Medulla oblongata (tissue), 1 donor: ENCODE measurements around the gene SIGLEC10.
A peak's percentile ranks its signal among the peaks of the same experiment; 100 is the strongest.
"Not testable (repeated sequence)": the region's sequence is repeated elsewhere in the genome, so short reads cannot be mapped to it uniquely, and the experiment has no call there.

ENCODE experiments used
- DNase-seq: peaks from one replicate; pipeline ENCODE4 v3.0.0-alpha.2; 2015; ENCODE audit errors: extremely low spot score

Gene SIGLEC10

DNA sequence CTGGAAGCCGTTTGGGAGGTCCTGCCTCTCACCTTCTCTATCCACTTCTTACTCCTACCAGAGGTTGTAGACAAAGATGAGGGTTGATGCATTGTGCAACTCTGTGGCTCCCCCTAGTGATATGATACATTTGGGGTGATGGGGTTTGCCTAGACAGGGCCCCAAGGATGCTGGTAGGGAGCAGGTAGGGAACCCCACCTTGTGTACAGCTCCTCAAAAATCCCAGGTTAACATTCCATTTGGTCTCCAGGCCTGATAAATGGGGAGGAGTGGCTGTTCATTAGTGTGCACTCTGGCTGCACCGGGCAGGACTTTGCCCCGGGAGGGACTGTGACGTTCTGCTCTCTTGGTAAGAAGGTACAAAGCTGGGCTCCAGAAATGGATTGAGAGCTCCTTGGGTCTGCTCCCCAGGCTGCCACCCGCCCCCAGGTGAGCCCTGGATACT lies 21.6 kb upstream of the SIGLEC10 start:
- no peak for DNase-seq

DNA sequence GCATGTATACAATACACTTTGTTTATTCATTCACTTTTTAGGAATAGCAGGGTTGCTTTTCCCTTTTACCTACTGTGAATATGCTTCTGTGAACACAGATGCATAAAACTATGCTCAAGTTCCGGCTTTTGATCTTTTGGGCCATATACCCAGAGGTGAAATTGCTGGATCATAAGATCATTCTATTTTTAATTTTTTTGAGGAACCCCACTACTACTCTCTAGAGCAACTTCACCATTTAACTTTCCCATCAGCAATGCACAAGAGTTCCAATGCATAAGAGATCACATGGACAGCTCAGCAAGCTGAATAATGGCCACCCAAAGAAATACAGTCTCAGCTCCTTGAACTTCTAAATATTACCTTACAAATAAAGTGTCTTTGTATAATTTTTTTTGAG lies 17.0 kb upstream of the SIGLEC10 start:
- DNase-seq: no peak

DNA sequence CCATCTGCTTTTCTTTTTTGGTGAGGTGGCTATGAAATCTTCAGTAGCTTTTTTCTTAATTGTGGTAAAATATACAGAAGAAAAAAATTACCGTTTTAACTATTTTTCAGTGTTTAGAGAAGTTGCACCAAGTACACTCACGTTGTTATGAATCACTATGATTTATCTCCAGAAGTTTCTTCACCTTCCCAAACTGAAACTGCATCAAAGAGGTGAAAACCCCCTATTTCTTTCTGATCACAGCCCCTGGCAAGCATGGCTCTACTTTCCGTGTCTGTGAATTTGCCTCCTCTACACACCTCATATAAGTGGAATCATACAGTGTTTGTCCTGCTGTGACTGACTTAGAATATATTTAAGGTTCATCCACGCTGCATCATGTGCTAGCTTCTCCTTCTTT lies 15.6 kb upstream of the SIGLEC10 start:
- no peak for DNase-seq

DNA sequence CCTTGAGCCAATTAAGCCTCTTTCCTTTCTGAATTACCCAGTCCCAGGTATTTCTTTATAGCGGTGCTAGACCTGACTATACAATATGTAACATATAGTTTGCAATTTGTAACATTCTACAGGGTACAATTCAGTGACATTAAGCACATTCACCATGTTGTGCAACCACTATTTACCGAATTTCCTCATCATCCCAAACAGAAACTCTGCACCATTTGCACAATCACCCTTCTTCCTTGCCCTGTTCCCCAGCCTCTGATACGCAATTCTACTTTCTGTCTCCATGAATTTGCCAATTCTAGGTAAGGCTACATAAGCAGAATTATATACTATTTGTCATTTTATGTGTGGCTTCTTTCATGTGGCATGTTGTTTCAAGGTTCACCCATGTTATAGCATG lies 13.7 kb upstream of the SIGLEC10 start:
- DNase-seq: no peak

DNA sequence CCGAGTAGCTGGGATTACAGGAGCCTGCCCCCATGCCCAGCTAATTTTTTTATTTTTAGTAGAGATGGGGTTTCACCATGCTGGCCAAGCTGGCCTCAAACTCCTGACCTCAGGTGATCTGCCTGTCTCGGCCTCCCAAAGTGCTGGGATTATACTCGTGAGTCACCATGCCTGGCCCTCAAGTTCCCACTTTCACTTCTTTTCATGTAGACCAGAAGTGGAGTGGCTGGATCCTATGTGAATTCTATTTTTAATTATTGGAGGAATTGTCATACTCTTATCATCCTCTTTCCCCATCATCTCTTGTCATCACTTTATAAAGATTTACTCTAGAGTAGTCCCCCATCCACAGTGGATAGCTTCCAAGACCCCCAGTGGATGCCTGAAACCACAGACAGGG lies 12.8 kb upstream of the SIGLEC10 start:
- DNase-seq: no peak

DNA sequence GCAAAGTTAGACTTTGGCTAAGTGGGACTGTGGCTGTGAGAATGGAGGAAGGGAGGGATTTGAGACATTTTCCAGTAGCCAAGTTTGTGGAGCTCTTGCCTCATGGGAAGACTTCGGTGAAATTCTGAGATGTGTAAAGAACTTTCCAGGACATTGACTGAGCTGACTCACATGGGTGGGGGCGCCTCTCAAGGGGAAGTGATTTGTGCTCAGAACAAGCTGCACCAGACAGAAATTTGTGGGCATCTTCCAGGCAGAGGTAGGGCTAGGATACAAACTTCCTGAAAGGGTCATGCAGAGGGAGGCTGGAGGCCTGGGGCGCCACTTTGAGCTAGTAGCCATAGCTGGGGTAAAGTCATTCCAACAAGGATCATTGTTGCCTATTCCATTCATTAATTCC lies 9.8 kb upstream of the SIGLEC10 start:
- DNase-seq: no peak

DNA sequence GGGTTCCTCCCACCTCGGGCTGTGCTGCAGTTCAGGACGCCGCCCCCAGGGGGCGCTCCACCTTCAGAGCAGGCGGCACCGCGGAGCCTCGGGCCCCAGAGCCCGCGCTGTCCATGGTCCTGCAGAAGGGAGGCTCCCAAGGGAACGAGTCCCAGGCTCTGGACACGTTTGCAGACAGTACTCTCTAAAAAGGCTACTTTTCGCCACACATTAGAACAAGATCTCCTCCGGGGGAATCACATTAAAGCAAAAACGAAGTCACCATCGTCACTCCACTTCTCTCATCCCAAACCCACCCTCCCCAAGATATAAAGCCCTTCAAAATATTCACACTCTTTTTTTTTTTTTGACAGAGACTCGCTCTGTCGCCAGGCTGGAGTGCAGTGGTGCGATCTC lies 4.6 kb upstream of the SIGLEC10 start:
- peak; percentile 76 for DNase-seq

DNA sequence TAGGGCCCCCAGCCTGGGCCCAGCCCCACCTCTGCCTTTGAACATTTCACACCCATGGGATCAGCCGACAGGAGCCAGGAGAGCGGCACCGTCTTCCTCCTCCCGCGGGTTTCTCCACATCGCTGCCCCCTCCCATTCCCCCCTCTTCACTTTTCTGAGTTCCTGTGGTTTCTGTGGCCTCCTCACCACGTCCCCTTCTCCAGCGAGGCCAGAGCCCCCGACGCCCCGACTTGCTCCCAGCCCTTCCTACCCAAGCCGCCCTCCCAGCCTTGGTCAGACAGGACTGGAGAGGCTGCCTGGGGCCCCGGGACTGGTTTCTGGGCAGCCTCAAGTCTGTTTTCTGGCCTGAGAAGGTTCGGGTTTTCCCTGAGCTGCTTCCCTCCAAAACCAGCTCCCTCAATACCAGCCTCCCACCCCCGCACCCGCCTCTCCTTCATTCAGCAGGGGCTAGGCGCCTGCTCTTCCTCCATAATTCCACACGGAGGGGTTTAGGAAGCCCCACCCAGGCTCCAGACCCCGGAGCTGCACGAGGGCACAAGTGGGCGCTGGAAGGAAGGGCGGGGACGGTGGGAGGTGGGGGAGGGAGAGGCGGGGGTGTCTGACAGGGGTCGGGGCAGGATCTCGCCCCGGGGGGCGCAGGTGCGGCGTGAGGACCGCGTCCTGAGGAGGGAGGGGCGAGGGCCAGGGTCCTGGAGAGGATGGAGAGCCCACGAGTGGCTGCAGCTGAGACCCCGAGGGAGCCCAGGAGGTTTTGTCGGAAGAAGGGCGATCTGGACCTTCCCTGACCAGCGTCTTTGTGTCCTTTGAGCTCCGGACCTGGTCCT lies 4.0 kb upstream of the SIGLEC10 start:
- no peak for DNase-seq

DNA sequence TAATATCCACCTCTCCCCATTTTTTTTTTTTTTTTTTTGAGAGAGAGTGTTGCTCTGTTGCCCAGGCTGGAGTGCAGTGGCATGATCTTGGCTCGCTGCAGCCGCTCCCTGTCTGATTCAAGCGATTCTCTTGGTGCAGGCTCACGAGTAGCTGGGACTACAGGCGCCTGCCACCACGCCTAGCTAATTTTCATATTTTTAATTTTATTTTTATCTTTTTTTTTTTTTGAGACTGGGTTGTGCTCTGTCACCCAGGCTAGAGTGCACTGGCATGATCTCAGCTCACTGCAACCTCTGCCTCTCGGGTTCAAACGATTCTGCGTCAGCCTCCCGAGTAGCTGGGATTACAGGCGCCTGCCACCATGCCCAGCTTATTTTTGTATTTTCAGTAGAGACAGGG lies 3.1 kb upstream of the SIGLEC10 start:
- not testable (repeated sequence) for DNase-seq

DNA sequence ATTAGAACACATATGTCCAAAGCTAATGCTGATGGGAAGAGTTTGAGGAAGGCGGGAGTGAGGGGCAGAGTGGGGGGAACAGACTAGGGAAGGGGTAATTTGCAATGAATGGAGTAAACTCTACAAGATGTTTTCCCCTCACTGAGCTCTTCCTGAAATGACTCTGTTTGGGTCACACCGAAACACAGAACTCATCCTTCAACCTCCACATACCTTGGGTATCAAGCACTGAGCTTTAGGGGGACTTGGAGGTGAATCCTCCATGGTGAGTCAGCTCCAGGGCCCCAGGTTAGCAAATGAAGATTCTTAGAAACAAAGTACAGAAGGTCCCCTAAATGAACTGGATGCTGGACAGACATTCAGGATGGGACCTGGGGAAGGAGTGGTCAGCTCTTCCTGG lies 1.3 kb upstream of the SIGLEC10 start:
- no peak for DNase-seq

DNA sequence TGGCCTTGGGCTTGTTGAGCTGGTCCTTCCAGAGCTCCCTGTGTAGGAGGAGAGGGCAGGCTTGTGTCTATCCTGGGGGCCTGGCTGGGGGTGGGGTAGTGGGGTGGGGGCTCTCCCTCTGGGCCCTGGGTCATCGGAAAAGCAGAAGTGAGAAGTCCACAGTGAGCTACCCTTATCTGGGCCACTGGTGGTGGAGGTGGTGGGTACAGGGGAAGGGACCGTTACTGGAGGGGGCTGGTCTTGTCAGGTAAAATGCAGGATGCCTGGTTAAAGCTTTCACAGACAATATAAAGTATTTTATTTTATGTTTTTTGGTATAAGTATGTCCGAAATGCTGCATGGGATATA lies 342 bp upstream of the SIGLEC10 start:
- DNase-seq: no peak

DNA sequence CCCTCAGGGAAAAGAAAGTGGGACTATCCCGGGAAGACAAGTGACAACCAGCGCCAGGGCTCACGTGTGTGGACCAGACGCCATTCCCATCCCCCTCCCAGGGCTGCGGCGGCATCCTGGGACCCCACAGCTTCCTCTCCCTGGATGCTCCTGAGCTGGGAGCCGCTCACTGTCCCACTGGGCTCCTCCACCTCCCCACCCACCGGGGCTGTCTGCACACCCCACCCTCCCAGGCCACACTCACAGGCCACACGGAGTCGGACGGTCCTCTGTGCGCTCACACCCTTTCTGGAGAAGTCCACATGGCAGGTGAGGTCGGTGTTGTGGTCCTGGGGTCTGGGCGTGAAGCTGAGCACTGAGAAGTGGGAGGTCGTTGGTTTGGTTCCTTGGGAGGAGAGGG lies 1.0 kb downstream of the SIGLEC10 start:
- not testable (repeated sequence) for DNase-seq

DNA sequence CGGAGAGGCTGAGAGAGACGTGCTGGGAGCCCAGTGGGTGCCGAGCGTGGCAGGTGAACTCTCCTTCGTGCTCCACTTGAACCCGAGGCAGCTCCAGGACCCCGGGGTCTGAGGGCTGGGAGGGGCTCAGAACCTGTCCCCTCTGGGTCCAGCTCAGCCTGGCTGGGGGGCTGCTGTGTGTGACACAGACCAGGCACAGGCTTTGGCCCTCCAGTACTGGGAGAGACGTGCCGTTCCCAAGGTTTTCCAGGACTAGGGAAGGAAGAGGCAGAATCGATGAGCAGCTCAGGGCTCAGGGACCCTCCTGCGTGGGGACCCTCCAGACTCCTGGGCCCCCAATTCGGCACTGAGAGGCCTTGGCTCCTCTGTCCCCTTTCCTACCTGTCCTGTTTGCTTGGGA lies 2.3 kb downstream of the SIGLEC10 start:
- DNase-seq: no peak

DNA sequence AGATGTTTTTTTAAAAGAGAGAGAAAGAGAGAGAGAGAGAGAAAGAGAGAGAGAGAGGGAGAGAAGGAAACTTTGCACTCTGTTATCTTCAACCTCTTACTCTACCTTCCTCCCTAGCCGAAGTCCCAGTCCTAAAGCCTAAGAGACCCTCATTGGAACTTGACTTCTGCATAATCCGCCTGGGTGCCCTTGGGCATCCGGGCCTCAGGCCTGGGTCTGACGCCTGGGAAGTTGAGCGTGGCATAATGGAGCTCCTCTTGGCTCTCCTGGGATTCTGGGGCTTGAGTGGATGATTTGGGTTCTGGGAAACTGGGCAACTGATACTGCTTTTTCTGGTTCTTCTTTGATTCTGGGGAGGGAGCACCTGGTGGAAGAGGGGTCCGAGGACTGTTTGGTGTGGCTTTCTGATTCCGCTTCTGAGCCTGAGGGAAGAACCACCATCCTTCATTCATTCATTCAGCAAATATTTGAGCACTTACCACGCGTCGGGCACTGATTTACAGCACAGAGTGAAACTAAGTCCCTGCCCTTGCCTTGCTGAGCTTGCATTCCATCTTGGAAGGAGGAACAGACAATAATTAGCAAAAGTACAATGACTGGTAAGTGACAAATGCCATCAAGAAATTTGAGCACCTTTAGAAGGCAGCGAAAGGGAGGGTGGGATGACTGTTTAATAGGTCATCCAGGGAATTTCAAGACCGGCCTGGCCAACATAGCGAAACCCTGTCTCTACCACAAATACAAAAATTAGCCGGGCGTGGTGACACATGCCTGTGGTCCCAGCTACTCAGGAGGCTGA lies 6.3 kb downstream of the SIGLEC10 start:
- DNase-seq: no peak

DNA sequence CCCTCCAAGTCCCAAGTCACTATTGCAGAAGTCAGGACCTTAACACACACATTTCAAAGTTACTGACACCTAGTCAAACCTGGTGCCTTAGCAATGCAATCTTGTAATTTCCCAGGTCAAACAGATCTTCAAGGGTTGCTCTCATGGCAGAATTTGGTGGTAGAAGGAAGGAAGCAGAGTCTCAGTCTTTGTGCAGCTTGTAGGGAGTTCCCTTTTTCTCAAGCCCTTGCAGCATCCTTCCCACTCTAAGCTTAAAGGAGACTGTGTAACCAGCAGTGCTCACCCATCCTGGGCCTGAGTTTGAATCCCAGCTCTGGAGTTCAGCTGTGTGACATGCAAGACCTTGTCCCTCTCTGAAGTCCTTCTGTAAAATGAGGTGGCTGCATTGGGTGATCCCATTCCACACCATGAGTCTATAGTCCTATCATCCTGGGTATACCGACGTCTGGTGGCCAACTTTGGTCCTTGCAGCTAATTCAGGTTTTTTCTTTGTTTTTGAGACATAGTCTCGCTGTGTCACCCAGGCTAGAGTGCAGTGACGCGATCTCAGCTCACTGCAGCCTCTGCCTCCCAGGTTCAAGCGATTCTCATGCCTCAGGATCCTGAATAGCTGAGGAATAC lies 9.8 kb downstream of the SIGLEC10 start:
- DNase-seq: peak; percentile 60

DNA sequence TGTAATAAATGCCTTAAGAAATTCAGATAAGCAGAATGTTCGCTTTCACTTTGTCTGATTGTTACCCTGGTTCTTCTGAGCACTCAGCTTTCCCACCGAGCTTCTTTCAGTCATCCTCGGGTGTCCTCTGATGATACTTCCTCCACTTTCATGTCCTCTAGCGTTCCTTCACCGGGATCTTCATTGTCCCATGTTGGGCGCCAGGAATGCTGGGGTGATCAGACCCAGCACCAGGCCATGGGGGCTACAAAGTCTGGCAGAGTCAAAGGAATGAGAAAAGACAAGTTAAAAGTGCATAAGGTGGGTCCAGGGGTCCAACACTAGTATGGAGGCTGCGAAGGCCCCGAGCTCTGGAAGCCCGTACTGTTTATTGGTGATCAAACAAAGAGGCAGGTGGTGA lies 15.3 kb downstream of the SIGLEC10 start:
- DNase-seq: no peak

DNA sequence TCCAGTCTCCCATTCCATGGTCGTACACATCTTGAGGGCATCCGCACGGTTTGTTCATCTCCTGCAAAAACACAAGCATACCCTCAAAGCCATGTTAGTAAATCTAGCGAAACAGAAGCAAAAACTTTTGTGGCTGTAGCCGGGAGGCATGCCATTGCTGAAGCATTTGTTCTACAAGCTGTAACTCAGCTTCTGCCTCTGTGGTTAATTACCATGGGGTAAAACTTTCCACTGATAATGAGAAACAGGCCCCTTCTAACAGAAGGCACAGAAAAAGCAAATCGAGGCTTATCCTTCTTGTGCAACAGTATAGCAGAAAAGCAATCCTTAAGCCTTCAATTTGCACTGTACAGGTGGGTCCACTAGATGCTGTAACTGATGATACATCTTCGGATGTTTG lies 17.5 kb downstream of the SIGLEC10 start:
- DNase-seq: not testable (repeated sequence)

DNA sequence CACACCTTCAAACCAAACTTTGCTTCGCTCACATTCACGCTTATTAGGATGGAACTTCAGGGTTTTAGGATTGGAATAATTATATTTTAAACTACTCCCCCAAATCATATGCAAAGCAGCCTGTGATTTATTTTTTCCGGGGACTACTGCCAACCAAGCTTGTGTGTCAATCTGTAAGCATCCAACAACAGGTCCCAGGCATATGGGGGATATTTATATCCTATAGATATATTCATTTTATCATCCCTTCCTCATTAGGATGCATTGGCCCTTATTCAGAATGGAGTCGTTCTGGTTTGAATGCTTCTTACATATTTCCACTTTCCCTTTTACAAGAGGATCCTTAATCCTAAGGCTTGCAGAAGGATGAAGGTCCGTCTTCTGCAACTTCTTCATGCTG lies 18.2 kb downstream of the SIGLEC10 start:
- DNase-seq: no peak

DNA sequence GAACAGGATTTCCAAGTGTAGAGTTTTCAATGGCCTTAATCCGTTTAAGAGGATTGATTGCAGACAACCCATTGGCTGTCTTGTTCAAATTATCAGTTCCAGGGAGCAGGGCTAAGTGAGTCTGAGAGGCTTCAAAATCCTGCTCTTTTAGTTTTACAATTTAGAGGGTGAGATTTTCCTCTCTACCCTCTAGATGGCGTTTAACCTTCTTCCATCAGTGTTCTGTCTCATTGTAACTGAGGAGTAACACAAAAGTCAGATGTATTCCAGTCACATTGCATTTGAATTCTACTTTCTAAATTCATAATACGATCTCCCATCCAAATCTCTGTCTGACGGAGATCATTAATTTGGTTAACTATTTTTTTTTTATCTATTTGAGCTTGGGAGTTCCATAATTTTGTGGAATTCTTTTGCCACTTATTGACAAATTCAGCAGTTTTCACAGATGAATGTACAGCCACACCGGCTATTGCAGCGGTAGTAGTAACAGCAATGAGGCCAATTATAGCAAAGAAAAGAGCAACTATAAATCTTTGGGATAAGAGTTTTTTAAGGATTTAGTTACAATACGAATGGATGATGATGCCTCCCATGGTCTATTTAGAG lies 19.2 kb downstream of the SIGLEC10 start:
- DNase-seq: peak; percentile 57

DNA sequence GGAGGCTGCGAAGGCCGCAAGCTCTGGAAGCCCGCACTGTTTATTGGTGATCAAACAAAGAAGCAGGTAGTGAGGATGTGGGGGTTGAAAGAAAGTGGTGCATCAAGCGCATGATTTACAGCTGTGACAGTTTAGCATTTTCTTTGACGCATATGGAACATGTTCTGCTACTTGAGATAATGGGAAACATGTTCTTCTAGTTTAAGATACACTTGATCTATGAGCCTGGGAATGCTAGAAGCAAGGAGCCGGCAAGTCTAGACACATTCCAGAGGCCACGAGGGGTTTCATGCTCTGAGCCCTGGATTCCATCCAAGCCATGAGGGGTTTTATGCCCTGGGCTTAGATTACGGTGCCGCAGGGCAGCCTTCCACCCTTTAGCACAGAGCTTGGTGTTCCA lies 20.0 kb downstream of the SIGLEC10 start:
- DNase-seq: not testable (repeated sequence)

DNA sequence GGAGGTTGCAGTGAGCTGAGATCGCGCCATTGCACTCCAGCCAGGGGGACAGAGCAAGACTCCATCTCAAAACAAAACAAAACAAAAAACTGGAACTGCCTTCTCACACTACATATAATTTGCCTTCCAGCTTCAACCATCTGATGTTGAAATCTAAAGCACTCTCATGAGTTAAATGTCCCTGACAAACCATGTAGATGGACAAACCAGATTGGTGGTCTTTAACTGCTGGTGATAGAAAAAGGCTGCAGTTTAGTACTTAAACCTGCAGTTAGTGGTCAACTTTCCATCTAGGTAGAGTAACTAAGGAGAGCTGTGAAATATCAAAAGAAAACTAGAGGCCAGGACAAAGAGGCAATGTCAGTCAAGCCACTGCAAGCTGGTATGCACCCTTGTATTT lies 21.3 kb downstream of the SIGLEC10 start:
- no peak for DNase-seq
